Heart left ventricle (tissue), 13 donors: ENCODE measurements around the gene NAPA.

Experiments used
- POLR2A ChIP-seq, 2 donors: fragments of 450-650 bp; IDR thresholded peaks; one replicate each; pipeline ENCODE4 v1.6.1; 2017; ENCODE audit warnings: antibody characterized with exemption in 2 of 2, mild to moderate bottlenecking in 2 of 2, moderate library complexity in 2 of 2
- TF ChIP-seq, protein P1 (sequence below), 12 donors: fragments of 200-600 bp; sonication (generic) in 4 of 12; IDR thresholded peaks; one replicate each; pipeline versions ENCODE4 v1.5.0 to v1.8.0; 2018 to 2022; ENCODE audit warnings: antibody characterized with exemption in 12 of 12, mild to moderate bottlenecking in 5 of 12
- donor health status: ischemic (EF 13 %, LVEDD 7.1; RV severe dilation, severe dysfunction).
- donor health status: DM: no; HTN: yes; CAD: no.
- donor health status: DM: no; HTN: no; CAD: no.
- donor health status: ischemic (EF 25% LVEDD 6.9; RV normal size, moderate dysfunction).
- donor health status: ischemic (EF 25% LVEDD 5.7; RV mildly dilated, moderate dysfunction).
- donor health status: ischemic (EF 35%, LVEDD 5.7; RV mildly dilated, moderate dysfunction).
- donor health status: nonischemic (EF 11% LVEDD 7.7; RV severe dilation, severe dysfunction).
- donor health status: DM: yes; HTN: yes; CAD: no.
- donor health status: PGD.
- donor health status: ischemic (EF 29% LVEDD 5.4; RV normal size, mild dysfunction).
- donor health status: nonischemic (EF 23%, LVEDD 6.1; RV moderate dilation, normal function).

- TF ChIP-seq, protein P1, sequence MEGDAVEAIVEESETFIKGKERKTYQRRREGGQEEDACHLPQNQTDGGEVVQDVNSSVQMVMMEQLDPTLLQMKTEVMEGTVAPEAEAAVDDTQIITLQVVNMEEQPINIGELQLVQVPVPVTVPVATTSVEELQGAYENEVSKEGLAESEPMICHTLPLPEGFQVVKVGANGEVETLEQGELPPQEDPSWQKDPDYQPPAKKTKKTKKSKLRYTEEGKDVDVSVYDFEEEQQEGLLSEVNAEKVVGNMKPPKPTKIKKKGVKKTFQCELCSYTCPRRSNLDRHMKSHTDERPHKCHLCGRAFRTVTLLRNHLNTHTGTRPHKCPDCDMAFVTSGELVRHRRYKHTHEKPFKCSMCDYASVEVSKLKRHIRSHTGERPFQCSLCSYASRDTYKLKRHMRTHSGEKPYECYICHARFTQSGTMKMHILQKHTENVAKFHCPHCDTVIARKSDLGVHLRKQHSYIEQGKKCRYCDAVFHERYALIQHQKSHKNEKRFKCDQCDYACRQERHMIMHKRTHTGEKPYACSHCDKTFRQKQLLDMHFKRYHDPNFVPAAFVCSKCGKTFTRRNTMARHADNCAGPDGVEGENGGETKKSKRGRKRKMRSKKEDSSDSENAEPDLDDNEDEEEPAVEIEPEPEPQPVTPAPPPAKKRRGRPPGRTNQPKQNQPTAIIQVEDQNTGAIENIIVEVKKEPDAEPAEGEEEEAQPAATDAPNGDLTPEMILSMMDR (IDR thresholded peaks at IDR 0.05): no peak
- no peak for TF ChIP-seq POLR2A (IDR thresholded peaks at IDR 0.05)
Measured at GRCh38 chr19:47514151-47514868, 553 bp downstream of the NAPA start.
